Measurements from ENCODE around the gene ZNF862. TPM values are rescaled to one million over a fixed set of nuclear protein-coding genes. Genes with fewer than 3 reads are reported as not detected.

The ZNF862 gene
- polyA plus RNA-seq (2013, experiment 1 of 4) = 11.6 TPM
- polyA plus RNA-seq (2013, experiment 2 of 4) = 12.1 TPM
- polyA plus RNA-seq (2013, experiment 3 of 4) = 8.6 TPM
- polyA plus RNA-seq (2013, experiment 4 of 4) = 9.6 TPM

DNA sequence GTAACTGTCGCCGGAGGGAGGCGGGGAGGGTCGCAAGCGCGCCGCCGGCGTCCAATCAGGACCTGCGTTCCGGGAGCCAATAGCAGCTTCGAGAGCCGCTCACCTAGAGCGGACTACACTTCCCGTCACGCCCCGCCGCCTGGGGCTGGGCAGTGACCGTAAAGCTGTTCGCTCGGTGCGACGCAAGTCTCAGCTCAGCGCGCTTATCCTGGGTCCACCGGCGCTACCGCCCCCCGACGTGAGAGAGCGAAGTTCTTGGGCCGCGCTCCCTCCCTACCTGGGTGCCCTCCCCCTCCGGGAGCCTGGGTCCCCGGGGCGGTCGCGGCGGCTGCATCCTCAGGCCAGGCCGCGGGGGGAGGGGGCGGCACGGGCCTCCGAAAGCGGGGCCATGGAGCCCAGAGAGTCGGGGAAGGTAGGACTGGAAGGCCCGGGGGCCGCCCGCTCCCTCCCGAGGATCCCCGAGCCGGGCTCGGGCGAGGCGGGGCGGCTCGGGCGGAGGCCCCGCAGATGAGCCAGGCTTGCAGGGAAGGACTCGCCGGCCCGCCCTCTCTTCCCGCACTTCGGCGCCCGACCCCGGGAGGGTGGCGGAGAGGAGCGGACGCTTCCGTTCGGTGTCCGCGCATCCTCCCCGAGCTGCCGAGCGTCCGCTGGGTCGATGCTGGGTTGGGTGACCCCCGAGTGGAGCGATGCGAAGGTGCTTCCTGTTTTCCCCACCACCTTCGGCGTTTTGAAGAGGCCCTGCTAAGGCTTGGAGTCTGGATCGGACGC is at the start of gene ZNF862:
Gene ZNF862 (plus strand): TSS at position 152 of the 768 bp plus-strand sequence. CDS start 237 bp downstream, at position 389.
- Histone ChIP-seq H3K4me1 (ENCODE audit: control insufficient read depth, insufficient read depth, low read length) (no peaks in the 10 kb centered on the region), H3K27me3 (ENCODE audit: control insufficient read depth, insufficient read depth, low read length, poor library complexity, severe bottlenecking) (peaks cover 38% of the 10 kb centered on the region), H3K9me3 (ENCODE audit: control insufficient read depth, low read length) (no peaks in the 10 kb centered on the region), H3K27ac (ENCODE audit: insufficient read depth, low read depth, low read length, poor library complexity, severe bottlenecking) (no peak within 1 kb of the TSS), H3K36me3 (ENCODE audit: control insufficient read depth, insufficient read depth, low read length) (no peaks in the 10 kb centered on the region), H3K4me3 (ENCODE audit: insufficient read depth, low read depth, low read length) (peak within 1 kb of the TSS; percentile 87)
- 0% methylated on average over 86 of the region's 86 CpGs for WGBS, 2 experiments

DNA sequence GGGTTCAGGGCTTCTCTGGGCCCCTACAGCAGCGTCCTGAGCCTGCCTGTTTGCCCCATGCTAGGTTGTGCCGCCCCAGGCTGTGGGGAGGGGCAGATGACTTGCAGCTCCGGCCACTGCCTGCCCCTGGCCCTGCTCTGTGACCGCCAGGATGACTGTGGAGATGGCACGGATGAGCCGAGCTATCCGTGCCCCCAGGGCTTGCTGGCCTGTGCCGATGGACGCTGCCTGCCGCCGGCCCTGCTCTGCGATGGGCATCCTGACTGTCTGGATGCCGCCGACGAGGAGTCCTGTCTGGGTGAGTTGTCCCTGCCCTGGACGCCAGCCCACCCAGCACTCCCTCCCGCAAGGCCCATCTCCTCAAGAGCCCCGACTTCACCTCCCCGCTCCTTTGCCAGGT is 49.1 kb upstream of the ZNF862 start:
- Histone ChIP-seq H3K36me3 (ENCODE audit: control insufficient read depth, insufficient read depth, low read length) (no peaks in the 10 kb centered on the region), H3K27me3 (ENCODE audit: control insufficient read depth, insufficient read depth, low read length, poor library complexity, severe bottlenecking) (peaks cover 45% of the 10 kb centered on the region), H3K4me3 (ENCODE audit: insufficient read depth, low read depth, low read length) (no peak overlapping the region), H3K9me3 (ENCODE audit: control insufficient read depth, low read length) (no peaks in the 10 kb centered on the region), H3K27ac (ENCODE audit: insufficient read depth, low read depth, low read length, poor library complexity, severe bottlenecking) (no peak overlapping the region), H3K4me1 (ENCODE audit: control insufficient read depth, insufficient read depth, low read length) (peaks cover 19% of the 10 kb centered on the region)
- WGBS, 2 experiments = 87% methylated on average over 18 to 19 of the region's 19 CpGs

DNA sequence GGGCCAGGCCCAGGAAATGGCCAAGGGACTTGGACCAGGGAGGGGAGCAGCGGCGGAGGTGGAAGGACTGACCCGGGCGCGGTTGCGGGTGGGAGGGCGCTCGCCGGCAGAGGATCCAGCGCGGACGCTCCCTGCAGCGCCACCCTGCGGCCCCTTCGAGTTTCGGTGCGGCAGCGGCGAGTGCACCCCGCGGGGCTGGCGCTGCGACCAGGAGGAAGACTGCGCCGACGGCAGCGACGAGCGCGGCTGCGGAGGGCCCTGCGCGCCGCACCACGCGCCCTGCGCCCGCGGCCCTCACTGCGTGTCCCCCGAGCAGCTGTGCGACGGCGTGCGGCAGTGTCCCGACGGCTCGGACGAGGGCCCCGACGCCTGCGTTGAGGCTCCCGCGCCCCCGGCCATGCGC is 48.0 kb upstream of the ZNF862 start:
- WGBS, 2 experiments = 3 to 4% methylated on average over 56 of the region's 56 CpGs
- Histone ChIP-seq H3K27me3 (ENCODE audit: control insufficient read depth, insufficient read depth, low read length, poor library complexity, severe bottlenecking) (peaks cover 45% of the 10 kb centered on the region), H3K36me3 (ENCODE audit: control insufficient read depth, insufficient read depth, low read length) (no peaks in the 10 kb centered on the region), H3K4me3 (ENCODE audit: insufficient read depth, low read depth, low read length) (peak overlapping the region; percentile 6), H3K9me3 (ENCODE audit: control insufficient read depth, low read length) (no peaks in the 10 kb centered on the region), H3K4me1 (ENCODE audit: control insufficient read depth, insufficient read depth, low read length) (peaks cover 19% of the 10 kb centered on the region), H3K27ac (ENCODE audit: insufficient read depth, low read depth, low read length, poor library complexity, severe bottlenecking) (no peak overlapping the region)

DNA sequence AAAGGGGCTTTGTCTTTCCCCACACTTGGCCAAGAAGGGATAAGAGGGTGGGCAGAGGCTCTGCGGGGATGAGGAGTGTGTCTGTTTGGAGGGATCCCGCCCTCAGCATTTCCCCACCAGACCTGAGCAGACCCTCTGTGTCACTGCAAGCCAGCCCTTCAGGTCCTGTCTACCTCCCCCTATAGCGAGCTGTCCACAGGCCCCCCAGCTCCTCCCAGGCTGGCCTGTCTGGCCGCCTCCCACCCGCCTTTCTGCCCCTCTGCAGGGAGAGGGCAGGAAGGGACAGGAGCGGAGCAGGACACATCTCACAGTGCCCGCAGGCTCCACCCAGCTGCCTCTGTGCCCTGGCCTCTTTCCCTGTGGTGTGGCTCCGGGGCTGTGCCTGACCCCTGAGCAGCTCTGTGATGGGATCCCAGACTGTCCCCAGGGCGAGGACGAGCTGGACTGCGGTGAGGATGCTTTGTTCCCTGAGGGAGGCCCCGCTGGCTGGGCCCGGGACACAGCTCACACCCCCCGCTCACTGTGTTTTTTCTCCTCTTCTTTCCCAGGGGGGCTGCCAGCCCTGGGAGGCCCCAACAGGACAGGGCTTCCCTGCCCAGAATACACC is 47.3 kb upstream of the ZNF862 start:
- H3K27ac ChIP-seq (ENCODE audit: insufficient read depth, low read depth, low read length, poor library complexity, severe bottlenecking) = no peak overlapping the region
- peaks cover 19% of the 10 kb centered on the region for H3K4me1 ChIP-seq (ENCODE audit: control insufficient read depth, insufficient read depth, low read length)
- H3K36me3 ChIP-seq (ENCODE audit: control insufficient read depth, insufficient read depth, low read length) = no peaks in the 10 kb centered on the region
- 83 to 84% methylated on average over 14 of the region's 14 CpGs for WGBS, 2 experiments
- no peak overlapping the region for H3K4me3 ChIP-seq (ENCODE audit: insufficient read depth, low read depth, low read length)
- H3K27me3 ChIP-seq (ENCODE audit: control insufficient read depth, insufficient read depth, low read length, poor library complexity, severe bottlenecking) = peaks cover 45% of the 10 kb centered on the region
- no peaks in the 10 kb centered on the region for H3K9me3 ChIP-seq (ENCODE audit: control insufficient read depth, low read length)

GRCh38 chr7:149791411-149792219 is 46.6 kb upstream of the ZNF862 start:
- 91 to 92% methylated on average over 21 of the region's 21 CpGs for WGBS, 2 experiments
- H3K4me3 ChIP-seq (ENCODE audit: insufficient read depth, low read depth, low read length) = no peak overlapping the region
- no peak overlapping the region for H3K27ac ChIP-seq (ENCODE audit: insufficient read depth, low read depth, low read length, poor library complexity, severe bottlenecking)
- no peaks in the 10 kb centered on the region for H3K36me3 ChIP-seq (ENCODE audit: control insufficient read depth, insufficient read depth, low read length)
- peaks cover 19% of the 10 kb centered on the region for H3K4me1 ChIP-seq (ENCODE audit: control insufficient read depth, insufficient read depth, low read length)
- peaks cover 45% of the 10 kb centered on the region for H3K27me3 ChIP-seq (ENCODE audit: control insufficient read depth, insufficient read depth, low read length, poor library complexity, severe bottlenecking)
- no peaks in the 10 kb centered on the region for H3K9me3 ChIP-seq (ENCODE audit: control insufficient read depth, low read length)

DNA sequence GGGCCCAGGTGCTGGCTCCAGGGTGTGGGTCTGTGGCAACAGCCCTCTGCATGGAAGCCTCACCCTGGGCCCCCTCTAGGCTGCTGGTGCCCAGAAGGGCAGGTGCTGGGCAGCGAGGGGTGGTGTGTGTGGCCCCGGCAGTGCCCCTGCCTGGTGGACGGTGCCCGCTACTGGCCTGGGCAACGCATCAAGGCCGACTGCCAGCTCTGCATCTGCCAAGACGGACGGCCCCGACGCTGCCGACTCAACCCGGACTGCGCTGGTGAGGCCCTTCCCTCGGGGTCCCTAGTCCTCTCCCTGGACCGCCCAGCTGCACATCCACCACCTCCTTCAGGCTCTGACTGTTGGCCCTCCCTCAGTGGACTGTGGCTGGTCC is 46.0 kb upstream of the ZNF862 start:
- H3K27ac ChIP-seq (ENCODE audit: insufficient read depth, low read depth, low read length, poor library complexity, severe bottlenecking) = no peak overlapping the region
- 93 to 95% methylated on average over 15 of the region's 15 CpGs for WGBS, 2 experiments
- no peaks in the 10 kb centered on the region for H3K9me3 ChIP-seq (ENCODE audit: control insufficient read depth, low read length)
- H3K4me3 ChIP-seq (ENCODE audit: insufficient read depth, low read depth, low read length) = no peak overlapping the region
- no peaks in the 10 kb centered on the region for H3K36me3 ChIP-seq (ENCODE audit: control insufficient read depth, insufficient read depth, low read length)
- peaks cover 45% of the 10 kb centered on the region for H3K27me3 ChIP-seq (ENCODE audit: control insufficient read depth, insufficient read depth, low read length, poor library complexity, severe bottlenecking)
- peaks cover 18% of the 10 kb centered on the region for H3K4me1 ChIP-seq (ENCODE audit: control insufficient read depth, insufficient read depth, low read length)

- peaks cover 34% of the 10 kb centered on the region for H3K27me3 ChIP-seq (ENCODE audit: control insufficient read depth, insufficient read depth, low read length, poor library complexity, severe bottlenecking)
- no peak overlapping the region for H3K27ac ChIP-seq (ENCODE audit: insufficient read depth, low read depth, low read length, poor library complexity, severe bottlenecking)
Measured at GRCh38 chr7:149793261-149793660, 44.9 kb upstream of the ZNF862 start.

GRCh38 chr7:149794661-149795060 is 43.5 kb upstream of the ZNF862 start:
- no peaks in the 10 kb centered on the region for H3K9me3 ChIP-seq (ENCODE audit: control insufficient read depth, low read length)
- H3K4me3 ChIP-seq (ENCODE audit: insufficient read depth, low read depth, low read length) = no peak overlapping the region
- H3K27me3 ChIP-seq (ENCODE audit: control insufficient read depth, insufficient read depth, low read length, poor library complexity, severe bottlenecking) = peaks cover 20% of the 10 kb centered on the region
- H3K36me3 ChIP-seq (ENCODE audit: control insufficient read depth, insufficient read depth, low read length) = no peaks in the 10 kb centered on the region
- no peak overlapping the region for H3K27ac ChIP-seq (ENCODE audit: insufficient read depth, low read depth, low read length, poor library complexity, severe bottlenecking)
- 39 to 44% methylated on average over 6 of the region's 6 CpGs for WGBS, 2 experiments
- peaks cover 8% of the 10 kb centered on the region for H3K4me1 ChIP-seq (ENCODE audit: control insufficient read depth, insufficient read depth, low read length)

More at GRCh38 chr7:149793261-149793660, 44.9 kb upstream of the ZNF862 start:
- Histone ChIP-seq H3K9me3 (ENCODE audit: control insufficient read depth, low read length) (no peaks in the 10 kb centered on the region), H3K4me1 (ENCODE audit: control insufficient read depth, insufficient read depth, low read length) (peaks cover 11% of the 10 kb centered on the region), H3K4me3 (ENCODE audit: insufficient read depth, low read depth, low read length) (no peak overlapping the region), H3K36me3 (ENCODE audit: control insufficient read depth, insufficient read depth, low read length) (no peaks in the 10 kb centered on the region)
- WGBS, 2 experiments = 92 to 94% methylated on average over 10 of the region's 10 CpGs

- H3K27ac ChIP-seq (ENCODE audit: insufficient read depth, low read depth, low read length, poor library complexity, severe bottlenecking) = no peak overlapping the region
- H3K4me3 ChIP-seq (ENCODE audit: insufficient read depth, low read depth, low read length) = no peak overlapping the region
- no peaks in the 10 kb centered on the region for H3K36me3 ChIP-seq (ENCODE audit: control insufficient read depth, insufficient read depth, low read length)
- 91 to 92% methylated on average over 10 of the region's 10 CpGs for WGBS, 2 experiments
- H3K27me3 ChIP-seq (ENCODE audit: control insufficient read depth, insufficient read depth, low read length, poor library complexity, severe bottlenecking) = peaks cover 16% of the 10 kb centered on the region
- no peaks in the 10 kb centered on the region for H3K9me3 ChIP-seq (ENCODE audit: control insufficient read depth, low read length)
- peaks cover 8% of the 10 kb centered on the region for H3K4me1 ChIP-seq (ENCODE audit: control insufficient read depth, insufficient read depth, low read length)
Measured at GRCh38 chr7:149795126-149795525, 43.0 kb upstream of the ZNF862 start.

Measured in ectodermal cell (in vitro differentiated cells).